Activated CD8-positive, alpha-beta T cell treated with anti-CD3 and anti-CD28 coated beads, Interleukin-2, amount 10 ng/mL, durations not matched to agents 7 days and 5 days (primary cell): Measurements from ENCODE around the gene UBXN6. TPM values are rescaled to one million over a fixed set of nuclear protein-coding genes. Genes with fewer than 3 reads are reported as not detected.

Experiments used
- ATAC-seq: fragments of 150-1000 bp; cut with Tn5 transposase; one replicate; pipeline ENCODE4 v1.10.0; 2021; ENCODE audit warnings: moderate library complexity
- CTCF ChIA-PET: fragments of 350-600 bp; sonication (Branson Sonifier 250); formaldehyde crosslinking; loops from one replicate; lab custom pipeline; 2021; ENCODE audit warnings: antibody characterized with exemption; lab: Charles Lee
- POLR2A ChIA-PET: fragments of 350-600 bp; sonication (Branson Sonifier 250); formaldehyde crosslinking; loops from one replicate; lab custom pipeline; 2021; ENCODE audit warnings: antibody characterized with exemption; lab: Charles Lee
- DNase-seq: peaks from one replicate; pipeline ENCODE4 v3.0.0-alpha.2; 2020
- H3K27ac Mint-ChIP-seq: one replicate; pipeline ENCODE4 v1.8.0; 2021; ENCODE audit warnings: mild to moderate bottlenecking, mixed read lengths
- H3K27me3 Mint-ChIP-seq: one replicate; pipeline ENCODE4 v1.8.0; 2021; ENCODE audit warnings: low read depth, mixed read lengths
- H3K36me3 Mint-ChIP-seq: one replicate; pipeline ENCODE4 v1.8.0; 2021; ENCODE audit warnings: low read depth, mixed read lengths
- H3K4me1 Mint-ChIP-seq: one replicate; pipeline ENCODE4 v1.8.0; 2021; ENCODE audit warnings: low read depth, mixed read lengths
- H3K4me3 Mint-ChIP-seq: one replicate; pipeline ENCODE4 v1.8.0; 2021; ENCODE audit warnings: mild to moderate bottlenecking, mixed read lengths
- H3K9me3 Mint-ChIP-seq: one replicate; pipeline ENCODE4 v1.8.0; 2022; ENCODE audit warnings: mixed read lengths; ENCODE audit not compliant: insufficient read depth
- total RNA-seq, 2 experiments: library from RNA; stranded (reverse); gene quantifications; one replicate each; pipeline ENCODE4 v1.2.3, GENCODE V29; 2021

The UBXN6 gene
- 10 to 100 TPM; 34.1 to 36.6 TPM for total RNA-seq

GRCh38 chr19:4457654-4458395, at the start of gene UBXN6:
Gene UBXN6 (minus strand): TSS chr19:4457794. CDS start chr19:4457697, 97 bp downstream.
- ATAC-seq = peak; percentile 97
- DNase-seq = peak; percentile 98
- Mint-ChIP-seq H3K4me3 (peak within 1 kb of the TSS; percentile 85), H3K4me1 (peaks cover 19% of the 10 kb centered on the region), H3K9me3 (no peaks in the 10 kb centered on the region), H3K27me3 (no peaks in the 10 kb centered on the region), H3K27ac (peak within 1 kb of the TSS; percentile 90), H3K36me3 (no peaks in the 10 kb centered on the region)
- ChIA-PET POLR2A (interaction anchor here (0.6 to 1.4 kb wide), 2 partner anchors 13 to 875 kb away, joined by 3 to 8 read pairs; no protein-coding TSS in a partner anchor), CTCF (interaction anchor here (0.8 to 1.3 kb wide), 2 partner anchors 13 to 58 kb away, joined by 3 read pairs; partner anchors contain the start of gene SH3GL1)

- H3K4me1 Mint-ChIP-seq = peaks cover 9% of the 10 kb centered on the region
- ATAC-seq (no peak), DNase-seq (no peak)
- CTCF ChIA-PET = no interaction called here
- H3K27ac Mint-ChIP-seq = no peak overlapping the region
- POLR2A ChIA-PET = no interaction called here
- H3K36me3 Mint-ChIP-seq = no peaks in the 10 kb centered on the region
- no peaks in the 10 kb centered on the region for H3K9me3 Mint-ChIP-seq
- H3K4me3 Mint-ChIP-seq = no peak overlapping the region
- H3K27me3 Mint-ChIP-seq = no peaks in the 10 kb centered on the region
Observed at GRCh38 chr19:4507150-4507452, 49.5 kb upstream of the UBXN6 start.

- Mint-ChIP-seq H3K9me3 (no peaks in the 10 kb centered on the region), H3K36me3 (no peaks in the 10 kb centered on the region), H3K27ac (peak overlapping the region; percentile 18), H3K4me3 (no peak overlapping the region), H3K27me3 (no peaks in the 10 kb centered on the region), H3K4me1 (peaks cover 9% of the 10 kb centered on the region)
- ATAC-seq (peak; percentile 18), DNase-seq (peak; percentile 39)
- ChIA-PET CTCF (no interaction called here), POLR2A (no interaction called here)
Observed at GRCh38 chr19:4506449-4507149, 49.0 kb upstream of the UBXN6 start.

- no peak for ATAC-seq
- Mint-ChIP-seq H3K4me3 (no peak overlapping the region), H3K27ac (peak overlapping the region; percentile 18)
Observed at GRCh38 chr19:4505570-4506448, 48.2 kb upstream of the UBXN6 start.

GRCh38 chr19:4504891-4505569, 47.4 kb upstream of the UBXN6 start:
- H3K4me1 Mint-ChIP-seq = peaks cover 9% of the 10 kb centered on the region
- ATAC-seq (no peak), DNase-seq (no peak)
- CTCF ChIA-PET = no interaction called here
- H3K27me3 Mint-ChIP-seq = no peaks in the 10 kb centered on the region
- H3K4me3 Mint-ChIP-seq = no peak overlapping the region
- no peak overlapping the region for H3K27ac Mint-ChIP-seq
- H3K9me3 Mint-ChIP-seq = no peaks in the 10 kb centered on the region
- peaks cover 3% of the 10 kb centered on the region for H3K36me3 Mint-ChIP-seq
- POLR2A ChIA-PET = no interaction called here

More at GRCh38 chr19:4505570-4506448, 48.2 kb upstream of the UBXN6 start:
- ChIA-PET CTCF (interaction anchor here (0.6 kb wide), 1 partner anchor 84 kb away, joined by 4 read pairs; no protein-coding TSS in a partner anchor), POLR2A (no interaction called here)
- peaks cover 9% of the 10 kb centered on the region for H3K4me1 Mint-ChIP-seq
- H3K27me3 Mint-ChIP-seq = no peaks in the 10 kb centered on the region
- peaks cover 2% of the 10 kb centered on the region for H3K36me3 Mint-ChIP-seq
- no peaks in the 10 kb centered on the region for H3K9me3 Mint-ChIP-seq
- DNase-seq = no peak

GRCh38 chr19:4504297-4504701, 46.7 kb upstream of the UBXN6 start:
- ChIA-PET CTCF (no interaction called here), POLR2A (no interaction called here)
- Mint-ChIP-seq H3K9me3 (no peaks in the 10 kb centered on the region), H3K4me1 (peaks cover 9% of the 10 kb centered on the region), H3K36me3 (peaks cover 3% of the 10 kb centered on the region), H3K27ac (no peak overlapping the region), H3K27me3 (no peaks in the 10 kb centered on the region), H3K4me3 (no peak overlapping the region)
- ATAC-seq (no peak), DNase-seq (no peak)

GRCh38 chr19:4503825-4504170, 46.2 kb upstream of the UBXN6 start:
- POLR2A ChIA-PET = no interaction called here

GRCh38 chr19:4503132-4503824, 45.7 kb upstream of the UBXN6 start:
- ATAC-seq = no peak
- Mint-ChIP-seq H3K4me3 (no peak overlapping the region), H3K9me3 (no peaks in the 10 kb centered on the region), H3K36me3 (peaks cover 3% of the 10 kb centered on the region), H3K27ac (no peak overlapping the region), H3K4me1 (peaks cover 9% of the 10 kb centered on the region), H3K27me3 (no peaks in the 10 kb centered on the region)
- ChIA-PET POLR2A (interaction anchor here (1.1 kb wide), 1 partner anchor 32 kb away, joined by 3 read pairs; no protein-coding TSS in a partner anchor), CTCF (interaction anchor here (0.9 kb wide), 1 partner anchor 22 kb away, joined by 3 read pairs; no protein-coding TSS in a partner anchor)
- no peak for DNase-seq

More at GRCh38 chr19:4503825-4504170, 46.2 kb upstream of the UBXN6 start:
- DNase-seq (no peak), ATAC-seq (no peak)
- CTCF ChIA-PET = no interaction called here
- Mint-ChIP-seq H3K4me1 (peaks cover 9% of the 10 kb centered on the region), H3K27ac (no peak overlapping the region), H3K36me3 (peaks cover 3% of the 10 kb centered on the region), H3K4me3 (no peak overlapping the region), H3K27me3 (no peaks in the 10 kb centered on the region), H3K9me3 (no peaks in the 10 kb centered on the region)

GRCh38 chr19:4502282-4503131, 44.9 kb upstream of the UBXN6 start:
- H3K4me1 Mint-ChIP-seq = peaks cover 9% of the 10 kb centered on the region
- ChIA-PET CTCF (interaction anchor here (0.9 kb wide), 1 partner anchor 23 kb away, joined by 3 read pairs; no protein-coding TSS in a partner anchor), POLR2A (interaction anchor here (1.1 kb wide), 1 partner anchor 31 kb away, joined by 3 read pairs; no protein-coding TSS in a partner anchor)
- no peaks in the 10 kb centered on the region for H3K9me3 Mint-ChIP-seq
- ATAC-seq = no peak
- H3K27ac Mint-ChIP-seq = no peak overlapping the region
- H3K36me3 Mint-ChIP-seq = peaks cover 3% of the 10 kb centered on the region
- no peaks in the 10 kb centered on the region for H3K27me3 Mint-ChIP-seq
- no peak overlapping the region for H3K4me3 Mint-ChIP-seq
- DNase-seq = no peak

GRCh38 chr19:4501691-4502090, 44.1 kb upstream of the UBXN6 start:
- no peaks in the 10 kb centered on the region for H3K9me3 Mint-ChIP-seq
- ATAC-seq (no peak), DNase-seq (no peak)
- peaks cover 3% of the 10 kb centered on the region for H3K36me3 Mint-ChIP-seq
- no peak overlapping the region for H3K4me3 Mint-ChIP-seq
- H3K27ac Mint-ChIP-seq = no peak overlapping the region
- ChIA-PET POLR2A (no interaction called here), CTCF (no interaction called here)
- H3K4me1 Mint-ChIP-seq = peaks cover 7% of the 10 kb centered on the region
- no peaks in the 10 kb centered on the region for H3K27me3 Mint-ChIP-seq
